HG02981 (cell line): ENCODE results near the gene BHLHA9.
"Not testable (repeated sequence)": the region's sequence is repeated elsewhere in the genome, so short reads cannot be mapped to it uniquely, and the experiment has no call there.

ENCODE experiments used
- ATAC-seq: cut with Tn5 transposase; IDR thresholded peaks from one replicate; pipeline ENCODE4 v1.9.1; 2021; ENCODE audit warnings: mild to moderate bottlenecking, moderate library complexity; ENCODE audit not compliant: unreplicated experiment

Gene BHLHA9

DNA sequence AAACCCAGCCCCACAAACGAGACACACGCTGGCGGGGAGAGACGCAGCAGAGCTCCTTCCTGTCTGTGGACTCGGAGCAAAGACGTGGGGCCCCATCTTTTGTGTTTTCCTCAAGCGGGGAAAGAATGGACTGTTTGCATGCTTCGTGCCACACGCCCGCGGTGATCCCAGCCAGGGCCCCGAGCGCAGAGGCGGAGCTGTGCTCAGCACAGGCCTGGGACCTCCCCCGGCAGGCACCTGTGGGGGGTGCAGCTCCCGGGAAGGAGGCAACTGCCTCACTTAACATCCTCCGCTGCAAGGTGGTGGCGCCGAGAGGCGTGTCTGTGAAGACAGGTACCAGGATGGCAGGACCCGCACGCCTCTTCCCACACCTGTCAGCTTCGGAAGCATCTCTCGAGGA lies 28.4 kb downstream of the BHLHA9 start:
- ATAC-seq = no peak

DNA sequence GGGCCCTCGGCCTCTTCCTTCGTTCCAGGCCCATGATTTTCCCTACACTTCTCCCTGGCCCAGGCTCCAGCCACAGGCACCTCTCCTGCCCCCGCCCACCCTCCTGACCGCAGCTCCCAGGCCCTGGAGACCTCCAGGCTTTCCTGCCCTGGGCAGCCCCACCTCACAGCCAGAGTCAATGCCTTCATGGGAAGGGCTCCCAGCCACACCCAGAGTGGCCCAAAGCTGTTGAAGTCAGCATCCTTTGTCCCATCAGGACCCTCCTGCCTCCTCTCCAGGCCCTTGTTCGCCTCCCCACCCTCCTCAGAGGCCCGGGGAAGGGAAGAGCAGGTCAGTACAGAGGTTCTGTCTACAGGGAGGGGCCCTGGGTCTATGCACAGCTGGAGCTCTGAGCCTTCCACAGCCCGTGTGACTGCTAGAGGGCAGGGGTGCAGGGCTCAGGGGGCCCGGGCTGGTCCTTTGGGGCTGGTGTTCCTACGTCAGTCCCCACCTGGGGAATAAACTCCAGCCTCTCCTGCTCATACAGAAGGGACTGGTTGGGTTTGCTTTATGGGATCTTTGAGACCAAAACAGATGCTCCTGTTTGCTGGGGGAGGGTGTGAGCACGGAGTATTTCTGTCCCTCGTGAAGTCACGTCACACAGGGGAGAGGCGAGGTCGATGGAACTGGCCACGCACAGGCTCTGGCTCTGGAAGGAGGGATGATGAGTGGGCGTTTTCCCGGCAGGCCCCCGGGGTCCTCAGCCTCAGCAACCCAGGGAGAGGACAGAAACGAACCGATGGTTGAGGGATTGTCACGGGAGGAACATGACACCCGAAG lies 29.5 kb downstream of the BHLHA9 start:
- no peak for ATAC-seq

DNA sequence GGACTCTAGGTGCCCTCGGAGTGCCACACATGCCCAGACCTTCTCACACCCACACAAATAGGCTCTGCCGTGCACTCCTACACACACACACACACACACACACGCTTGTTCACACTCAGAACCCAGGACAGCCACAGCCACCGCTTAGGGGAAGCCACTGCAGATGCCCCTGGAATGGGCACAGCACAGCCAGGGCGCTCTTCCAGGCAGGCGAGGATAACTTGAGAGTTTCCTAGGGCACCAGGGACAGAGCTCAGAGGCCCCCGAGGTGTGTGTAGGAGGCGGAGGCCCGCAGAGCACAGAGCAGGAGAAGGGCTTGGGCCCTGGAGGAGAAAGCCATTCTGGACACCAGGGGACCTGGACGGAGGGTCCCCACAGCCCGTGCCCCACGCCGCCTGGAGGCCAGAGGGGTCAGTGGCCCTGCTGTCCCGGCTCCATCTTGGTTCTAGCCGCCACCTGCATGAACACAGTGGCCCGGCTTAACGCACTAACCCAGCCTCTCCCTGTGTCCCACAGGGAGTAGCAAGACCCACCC lies 30.2 kb downstream of the BHLHA9 start:
- ATAC-seq = no peak

DNA sequence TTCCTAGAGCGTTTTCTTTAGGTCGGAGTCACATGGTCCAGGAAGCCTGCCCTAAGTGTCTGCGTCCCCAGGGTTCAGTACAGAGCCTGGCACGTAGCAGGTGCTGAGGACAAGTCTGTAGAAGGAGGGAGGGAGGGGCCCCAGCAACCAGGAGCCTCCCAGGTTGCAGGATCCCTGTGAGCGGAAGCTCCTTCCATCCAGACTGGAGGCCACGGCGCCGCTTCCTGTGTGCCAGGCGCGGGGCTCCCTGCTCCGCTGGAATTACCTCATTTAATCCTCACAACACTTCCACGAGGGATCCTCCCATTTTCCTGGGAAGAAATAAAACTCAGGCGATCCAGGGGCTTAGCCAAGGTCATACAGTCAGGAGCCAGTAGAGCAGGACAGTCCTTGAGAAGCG lies 31.3 kb downstream of the BHLHA9 start:
- no peak for ATAC-seq

DNA sequence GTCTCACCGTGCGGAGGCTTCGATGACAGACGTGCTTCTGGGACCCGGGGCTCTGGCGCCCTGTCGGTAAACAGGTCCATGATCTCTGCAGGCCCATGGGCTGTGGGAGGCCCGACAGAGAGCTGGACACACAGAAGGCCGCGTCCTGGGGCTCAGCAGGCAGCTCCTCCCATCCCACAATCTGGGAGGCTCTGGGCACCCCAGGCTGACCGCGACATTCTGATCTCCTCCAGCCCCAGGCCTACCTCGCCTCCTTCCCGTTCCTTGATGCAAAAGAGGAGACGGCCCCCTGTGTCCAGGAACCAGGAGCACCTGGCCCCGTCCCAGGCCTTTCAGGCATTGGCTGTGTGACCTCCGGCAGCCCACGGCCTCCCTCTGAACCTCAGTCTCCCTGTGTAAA lies 32.5 kb downstream of the BHLHA9 start:
- no peak for ATAC-seq

DNA sequence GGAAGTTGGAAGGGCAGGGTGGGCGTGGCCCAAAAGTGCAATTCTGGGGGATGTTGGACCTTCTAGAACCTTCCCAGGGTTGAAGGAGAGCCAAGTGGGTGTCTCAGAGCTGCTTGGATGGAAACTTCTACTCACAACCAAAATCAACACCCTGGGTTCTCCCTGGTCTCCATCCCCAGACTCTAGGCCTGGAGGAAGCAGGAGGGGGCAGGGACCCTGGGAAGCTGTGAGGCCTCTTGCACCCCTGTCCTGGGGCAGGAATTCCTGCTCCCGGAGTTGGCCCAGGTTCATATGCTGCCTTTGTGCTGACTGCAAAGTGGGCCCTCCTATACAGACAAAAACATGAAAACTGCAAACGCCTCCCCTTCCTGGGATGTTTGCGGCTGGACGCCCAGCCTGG lies 34.3 kb downstream of the BHLHA9 start:
- no peak for ATAC-seq

DNA sequence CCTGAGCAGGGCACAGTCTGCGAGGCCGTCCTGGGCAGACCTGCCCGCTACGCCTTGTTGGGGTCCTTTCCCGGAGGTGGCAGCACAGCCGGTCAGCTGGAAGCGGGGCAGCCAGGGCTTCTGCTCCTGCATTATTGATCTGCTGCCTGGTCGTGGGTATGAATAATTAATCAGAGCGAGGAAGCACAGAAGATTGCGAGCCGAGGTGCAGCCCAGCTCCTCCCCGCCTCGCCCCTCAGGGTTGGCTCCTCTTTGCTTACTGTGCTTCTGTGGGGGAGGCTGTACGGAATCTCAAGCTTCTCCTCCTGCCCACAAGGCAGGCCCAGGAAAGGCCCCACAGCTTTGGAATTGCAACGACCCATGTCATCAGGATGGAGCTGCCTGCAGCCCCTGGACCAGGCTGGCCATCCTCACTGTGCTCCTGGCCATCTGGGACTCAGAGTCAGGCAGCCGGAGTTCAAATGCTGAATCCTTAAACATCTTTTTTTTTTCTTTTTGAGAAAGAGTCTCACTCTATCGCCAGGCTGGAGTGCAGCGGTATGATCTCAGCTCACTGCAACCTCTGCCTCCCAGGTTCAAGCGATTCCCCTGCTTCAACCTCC lies 34.8 kb downstream of the BHLHA9 start:
- ATAC-seq = no peak

DNA sequence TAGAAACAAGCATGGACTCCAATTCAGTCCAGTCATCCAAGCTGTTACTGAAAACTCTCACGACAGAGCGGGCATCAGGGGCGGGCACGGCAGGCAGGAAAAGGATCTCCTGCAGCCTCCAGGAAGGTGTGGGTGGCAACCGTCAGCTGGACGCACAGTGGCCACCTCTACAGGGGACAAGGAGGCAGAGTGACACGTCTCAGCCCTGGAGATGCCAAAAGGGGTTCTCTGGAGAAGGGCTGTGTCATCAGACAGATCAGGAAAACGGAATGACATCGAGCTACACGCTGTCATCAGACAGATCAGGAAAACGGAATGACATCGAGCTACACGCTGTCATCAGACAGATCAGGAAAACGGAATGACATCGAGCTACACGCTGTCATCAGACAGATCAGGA lies 37.6 kb downstream of the BHLHA9 start:
- ATAC-seq = not testable (repeated sequence)

DNA sequence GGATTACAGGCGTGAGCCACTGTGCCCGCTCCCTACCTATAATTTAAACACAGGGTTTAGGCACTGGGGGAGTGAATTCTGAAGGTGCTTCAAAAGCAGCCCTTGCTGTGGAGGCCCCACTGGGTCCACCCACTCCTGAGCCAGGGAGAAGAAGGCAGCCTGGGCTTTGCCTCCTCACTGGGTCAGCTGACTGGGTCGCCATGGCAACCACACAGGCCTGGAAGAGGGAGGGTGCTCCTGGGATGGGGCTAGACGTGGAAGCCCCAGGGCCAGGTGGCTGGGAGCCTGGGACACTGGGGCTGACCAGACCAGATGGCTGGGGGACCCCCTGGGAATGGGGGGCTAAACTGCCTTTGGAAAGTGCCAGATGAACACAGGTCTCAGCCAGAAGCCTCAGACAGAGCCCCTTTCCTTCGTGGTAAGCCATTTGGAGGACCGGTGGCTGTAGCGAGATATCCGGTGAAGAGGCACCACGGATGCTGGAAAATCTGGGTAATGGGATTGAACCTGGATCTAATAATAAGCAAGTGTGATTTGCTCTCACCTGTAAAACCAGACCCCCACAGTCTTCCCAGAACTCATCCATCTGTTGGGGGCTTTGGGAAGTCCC lies 42.1 kb downstream of the BHLHA9 start:
- ATAC-seq = no peak

DNA sequence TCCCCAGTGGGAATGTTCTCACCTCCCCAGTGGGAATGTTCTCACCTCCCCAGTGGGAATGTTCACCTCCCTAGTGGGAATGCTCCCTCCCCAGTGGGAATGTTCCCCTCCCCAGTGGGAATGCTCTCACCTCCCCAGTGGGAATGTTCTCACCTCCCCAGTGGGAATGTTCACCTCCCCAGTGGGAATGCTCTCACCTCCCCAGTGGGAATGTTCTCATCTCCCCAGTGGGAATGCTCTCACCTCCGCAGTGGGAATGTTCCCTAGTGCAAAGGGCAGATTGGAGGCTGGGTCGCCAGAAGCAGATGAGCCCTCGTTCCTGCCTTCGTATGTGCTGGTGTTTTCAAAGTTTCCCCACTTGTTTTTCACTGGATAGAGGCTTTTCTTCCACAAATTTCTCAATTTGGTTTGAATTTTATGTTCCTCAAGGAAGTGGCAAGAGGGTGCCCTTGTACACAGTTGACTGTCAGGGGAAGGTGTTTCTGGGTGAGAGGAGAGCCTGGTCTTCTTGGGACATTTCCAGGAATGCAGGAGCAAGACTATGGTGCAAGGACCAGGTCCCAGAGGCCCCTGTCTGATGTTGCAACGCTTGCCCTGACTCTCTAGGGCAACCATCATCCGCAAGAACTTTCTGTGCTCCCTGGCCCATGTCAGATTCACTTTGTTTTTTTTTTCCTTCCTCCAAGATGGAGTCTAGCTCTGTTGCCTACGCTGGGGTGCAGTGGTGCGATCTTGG lies 43.2 kb downstream of the BHLHA9 start:
- no peak for ATAC-seq

DNA sequence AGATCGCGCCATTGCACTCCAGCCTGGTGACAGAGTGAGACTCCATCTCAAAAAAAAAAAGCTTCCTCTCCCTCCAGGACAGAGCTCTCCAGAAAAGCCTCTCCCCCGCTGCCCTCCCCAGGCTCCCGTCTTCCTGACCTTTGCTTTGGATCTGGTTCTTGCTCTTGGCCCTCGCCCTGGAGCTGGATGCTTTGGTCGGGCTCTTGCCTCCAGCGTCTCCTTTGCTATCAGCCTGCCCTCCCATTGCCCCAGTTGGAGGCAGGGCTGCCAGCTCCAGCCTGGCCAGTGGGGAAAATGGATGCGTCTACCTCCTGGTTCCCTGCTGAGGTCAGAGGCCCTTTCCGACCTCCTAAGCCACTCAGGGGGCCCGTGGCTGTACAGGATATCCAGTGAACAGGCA lies 45.2 kb downstream of the BHLHA9 start:
- no peak for ATAC-seq

DNA sequence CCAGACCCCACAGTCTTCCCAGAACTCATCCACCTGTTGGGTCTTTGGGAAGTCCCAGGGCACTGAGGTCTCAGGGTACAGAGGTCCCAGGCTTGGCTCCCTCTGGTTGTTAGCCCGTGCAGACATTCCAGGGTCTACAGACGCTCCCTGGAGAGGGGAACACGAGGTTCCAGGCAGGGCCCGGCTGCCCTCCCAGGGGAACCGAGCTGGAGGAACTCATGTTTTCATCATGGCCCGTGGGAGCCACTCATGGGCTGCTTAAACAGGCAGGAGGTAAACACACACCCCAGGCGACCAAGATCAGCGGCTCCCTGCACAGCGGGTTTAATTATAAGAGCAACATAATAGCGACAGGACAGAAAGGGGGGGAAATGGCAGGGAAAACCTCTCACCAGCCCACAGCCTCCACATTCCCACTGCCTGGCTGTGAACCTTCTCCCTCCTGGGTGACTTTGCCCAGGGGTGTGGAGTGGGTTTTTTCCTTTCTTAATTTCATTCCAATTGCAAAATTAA lies 45.7 kb downstream of the BHLHA9 start:
- no peak for ATAC-seq
